SK-N-SH (cell line): Measurements from ENCODE around the gene C11orf42. TPM values are rescaled to one million over a fixed set of nuclear protein-coding genes. Genes with fewer than 3 reads are reported as not detected.

Experiments
- CTCF ChIA-PET: fragments of 300-600, 350-600 bp; formaldehyde crosslinking; extraction: SDS; loops from one replicate; lab custom pipeline; 2021; lab: Yijun Ruan, JAX
- POLR2A ChIA-PET: fragments of 350-600 bp; sonication (Branson Sonifier 250); formaldehyde crosslinking; extraction: SDS; loops from one replicate; lab custom pipeline; 2020; ENCODE audit warnings: antibody characterized with exemption, inconsistent platforms; lab: Yijun Ruan, JAX
- DNase-seq: peaks from one replicate; pipeline ENCODE4 v3.0.0; 2012
- H2AFZ ChIP-seq: fragments of 200-600 bp; sonication (generic); 2 replicates; pipeline ENCODE4 v1.8.1; 2016; ENCODE audit warnings: antibody characterized with exemption, mild to moderate bottlenecking, low read depth
- H3F3A ChIP-seq: fragments of 200-600 bp; sonication (generic); replicated peaks from 2 replicates; pipeline ENCODE3; 2016; ENCODE audit warnings: antibody characterized with exemption, mild to moderate bottlenecking; ENCODE audit not compliant: insufficient read depth
- H3K27ac ChIP-seq, 2 experiments: fragments of 200-500 bp in 1 of 2; fragments of 200-600 bp in 1 of 2; sonication (Bioruptor generic) in 1 of 2; sonication (generic), shearing (Covaris generic) in 1 of 2; 2 replicates each; pipeline versions ENCODE4 v1.5.1 to v1.6.1; 2014 to 2016; ENCODE audit warnings: low read depth in 2 of 2, inconsistent platforms in 1 of 2, low read length in 1 of 2, mild to moderate bottlenecking in 1 of 2, mixed read lengths in 1 of 2
- H3K27me3 ChIP-seq: fragments of 200-600 bp; sonication (generic), shearing (Covaris generic); 2 replicates; pipeline ENCODE4 v1.6.1; 2016; ENCODE audit warnings: mixed run types; ENCODE audit not compliant: insufficient read depth
- H3K36me3 ChIP-seq, 2 experiments: fragments of 200-500 bp in 1 of 2; fragments of 200-600 bp in 1 of 2; sonication (Bioruptor generic) in 1 of 2; sonication (generic) in 1 of 2; replicated peaks in 1 of 2; 2 replicates each; pipeline versions ENCODE3 to v1.5.1; 2014 to 2016; ENCODE audit warnings: low read length in 1 of 2, mild to moderate bottlenecking in 1 of 2; ENCODE audit not compliant: insufficient read depth in 2 of 2, control insufficient read depth in 1 of 2
- H3K4me1 ChIP-seq, 2 experiments: fragments of 200-500 bp in 1 of 2; fragments of 200-600 bp in 1 of 2; sonication (Bioruptor generic) in 1 of 2; sonication (generic), shearing (Covaris generic) in 1 of 2; 2 replicates each; pipeline versions ENCODE4 v1.5.1 to v1.6.1; 2014 to 2016; ENCODE audit warnings: low read depth in 1 of 2, low read length in 1 of 2, mixed run types in 1 of 2; ENCODE audit not compliant: insufficient read depth in 2 of 2, control insufficient read depth in 1 of 2
- H3K4me2 ChIP-seq: fragments of 200-600 bp; sonication (generic), shearing (Covaris generic); 2 replicates; pipeline ENCODE4 v1.6.1; 2017; ENCODE audit warnings: mixed run types
- H3K4me3 ChIP-seq, 2 experiments: fragments of 200-500 bp in 1 of 2; fragments of 200-600 bp in 1 of 2; sonication (Bioruptor generic) in 1 of 2; sonication (generic), shearing (Covaris generic) in 1 of 2; 2 replicates each; pipeline versions ENCODE4 v1.5.1 to v1.8.1; 2014 to 2016; ENCODE audit warnings: low read depth in 2 of 2, inconsistent platforms in 1 of 2, low read length in 1 of 2, mild to moderate bottlenecking in 1 of 2, mixed read lengths in 1 of 2, moderate library complexity in 1 of 2
- H3K79me2 ChIP-seq: fragments of 200-600 bp; sonication (generic); 2 replicates; pipeline ENCODE4 v1.8.1; 2017; ENCODE audit warnings: mild to moderate bottlenecking; ENCODE audit not compliant: insufficient read depth
- H3K9ac ChIP-seq: fragments of 200-600 bp; sonication (generic); 2 replicates; pipeline ENCODE4 v1.6.1; 2017; ENCODE audit warnings: mixed run types
- H3K9me2 ChIP-seq: fragments of 200-600 bp; sonication (generic); 2 replicates; pipeline ENCODE4 v1.6.1; 2017; ENCODE audit warnings: mixed run types
- H3K9me3 ChIP-seq: fragments of 200-600 bp; sonication (generic); 2 replicates; pipeline ENCODE4 v1.6.1; 2017; ENCODE audit warnings: mixed run types, mild to moderate bottlenecking, moderate library complexity
- H4K20me1 ChIP-seq: fragments of 200-600 bp; sonication (generic); 2 replicates; pipeline ENCODE4 v1.6.1; 2017; ENCODE audit warnings: mild to moderate bottlenecking, mixed run types; ENCODE audit not compliant: insufficient read depth
- ELF1 ChIP-seq: IDR thresholded peaks from 2 replicates; pipeline ENCODE4 v1.4.0; 2012
- EP300 ChIP-seq, 2 experiments: IDR thresholded peaks; 2 replicates each; pipeline versions ENCODE4 v1.4.0 to v1.6.1; 2012; ENCODE audit warnings: borderline replicate concordance in 1 of 2, low read depth in 1 of 2, low read length in 1 of 2
- EZH2phosphoT487 ChIP-seq: fragments of 200-600 bp; sonication (generic); IDR thresholded peaks from 2 replicates; pipeline ENCODE4 v1.6.1; 2017; ENCODE audit warnings: low read depth, mixed run types, mild to moderate bottlenecking, antibody characterized with exemption, moderate library complexity, borderline replicate concordance
- GABPA ChIP-seq: IDR thresholded peaks from 2 replicates; pipeline ENCODE4 v1.4.0; 2012; ENCODE audit warnings: low read depth, mild to moderate bottlenecking
- GATA2 ChIP-seq: sonication (generic); formaldehyde crosslinking; IDR thresholded peaks from 2 replicates; pipeline ENCODE4 v1.5.0; 2020; ENCODE audit warnings: mild to moderate bottlenecking, missing genetic modification reagents
- JUND ChIP-seq: IDR thresholded peaks from 2 replicates; pipeline ENCODE4 v1.4.0; 2012
- MAX ChIP-seq: IDR thresholded peaks from 2 replicates; pipeline ENCODE4 v1.4.0; 2012; ENCODE audit warnings: low read depth
- MEF2A ChIP-seq: IDR thresholded peaks from 2 replicates; pipeline ENCODE4 v1.4.0; 2012; ENCODE audit warnings: low read depth, borderline replicate concordance
- NFIC ChIP-seq: IDR thresholded peaks from 2 replicates; pipeline ENCODE4 v1.4.0; 2012; ENCODE audit warnings: borderline replicate concordance
- POLR2AphosphoS5 ChIP-seq: IDR thresholded peaks from 2 replicates; pipeline ENCODE4 v1.6.1; 2012; ENCODE audit warnings: low read depth, low read length
- RAD21 ChIP-seq: IDR thresholded peaks from 2 replicates; pipeline ENCODE4 v1.6.1; 2012; ENCODE audit warnings: mild to moderate bottlenecking, low read length
- REST ChIP-seq: IDR thresholded peaks from 2 replicates; pipeline ENCODE4 v1.6.1; 2012; ENCODE audit warnings: mild to moderate bottlenecking, low read depth, low read length, moderate library complexity
- RXRA ChIP-seq: IDR thresholded peaks from 2 replicates; pipeline ENCODE4 v1.4.0; 2012; ENCODE audit warnings: low read depth, mild to moderate bottlenecking, borderline replicate concordance
- SMC3 ChIP-seq: IDR thresholded peaks from 2 replicates; pipeline ENCODE4 v1.6.1; 2012; ENCODE audit warnings: low read depth, low read length, improper control_type of control experiment
- TAF1 ChIP-seq: IDR thresholded peaks from 2 replicates; pipeline ENCODE4 v1.6.1; 2012; ENCODE audit warnings: low read depth, mild to moderate bottlenecking, low read length, moderate library complexity, borderline replicate concordance
- TCF12 ChIP-seq: IDR thresholded peaks from 2 replicates; pipeline ENCODE4 v1.4.0; 2012
- TEAD4 ChIP-seq: IDR thresholded peaks from 2 replicates; pipeline ENCODE4 v1.4.0; 2012; ENCODE audit warnings: mild to moderate bottlenecking, borderline replicate concordance; ENCODE audit not compliant: insufficient read depth
- YY1 ChIP-seq: IDR thresholded peaks from 2 replicates; pipeline ENCODE4 v1.4.0; 2012; ENCODE audit warnings: low read depth, mild to moderate bottlenecking
- WGBS: methylation state at CpG from one replicate; pipeline ENCODE4 v1.1.6; 2017; ENCODE audit warnings: low lambda C conversion rate; 5-methylcytosine and 5-hydroxymethylcytosine counted together
- polyA plus RNA-seq, 3 experiments: library from polyadenylated mRNA; depleted of rRNA; stranded (reverse); fragments of >200 nt; gene quantifications; 2 replicates each; pipeline ENCODE4 v1.2.3, GENCODE V29; 2012
- TF ChIP-seq, protein P1 (sequence below): IDR thresholded peaks from 2 replicates; pipeline ENCODE4 v1.4.0; 2012; ENCODE audit warnings: low read depth, borderline replicate concordance
- TF ChIP-seq, protein P2 (sequence below): IDR thresholded peaks from 2 replicates; pipeline ENCODE4; 2012
- TF ChIP-seq, protein P3 (sequence below): fragments of 150-350 bp; IDR thresholded peaks from 2 replicates; pipeline ENCODE4 v1.6.1; 2016; ENCODE audit warnings: mild to moderate bottlenecking, low read depth, low read length

C11orf42 gene
- polyA plus RNA-seq, 1 of the 3 experiments (the other 2 are of a cell fraction) = not detected

GRCh38 chr11:6225896-6226295 lies 20.5 kb downstream of the C11orf42 start (continued):
- TF ChIP-seq EP300 (IDR thresholded peaks at IDR 0.05; ENCODE audit: borderline replicate concordance in 1 of 2, low read depth in 1 of 2, low read length in 1 of 2) (no peak), YY1 (no peak), JUND (no peak), NFIC (no peak)

- Histone ChIP-seq H3K36me3 (peaks cover 0 to 12% of the 10 kb centered on the region in 2 experiments), H3K4me1 (peaks cover 0 to under 1% of the 10 kb centered on the region in 2 experiments; a peak in 1 of 4 replicates), H3K27me3 (no peaks in the 10 kb centered on the region), H3K27ac (no peak overlapping the region)
- TF ChIP-seq RXRA = no peak
- no peak for TF ChIP-seq SMC3
- no peak for TF ChIP-seq EP300 (IDR thresholded peaks at IDR 0.05; ENCODE audit: borderline replicate concordance in 1 of 2, low read depth in 1 of 2, low read length in 1 of 2)
- no peak for TF ChIP-seq TCF12
- TF ChIP-seq POLR2AphosphoS5 = no peak
- TF ChIP-seq TAF1 = no peak
- no peak for TF ChIP-seq GATA2
- no peak for TF ChIP-seq MEF2A
- TF ChIP-seq RAD21 = no peak
- no peak for TF ChIP-seq MAX
- no peak for TF ChIP-seq TEAD4
- no peak for TF ChIP-seq GABPA
- TF ChIP-seq, protein P1, sequence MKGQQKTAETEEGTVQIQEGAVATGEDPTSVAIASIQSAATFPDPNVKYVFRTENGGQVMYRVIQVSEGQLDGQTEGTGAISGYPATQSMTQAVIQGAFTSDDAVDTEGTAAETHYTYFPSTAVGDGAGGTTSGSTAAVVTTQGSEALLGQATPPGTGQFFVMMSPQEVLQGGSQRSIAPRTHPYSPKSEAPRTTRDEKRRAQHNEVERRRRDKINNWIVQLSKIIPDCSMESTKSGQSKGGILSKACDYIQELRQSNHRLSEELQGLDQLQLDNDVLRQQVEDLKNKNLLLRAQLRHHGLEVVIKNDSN = no peak
- TF ChIP-seq YY1 = no peak
- no peak for TF ChIP-seq EZH2phosphoT487
- TF ChIP-seq, all 33 proteins: peak for 0
- Histone ChIP-seq H3K4me3 (no peak overlapping the region), H3K9me3 (no peaks in the 10 kb centered on the region), H3K79me2 (peaks cover 71% of the 10 kb centered on the region), H2AFZ (no peak overlapping the region), H3K9ac (no peak overlapping the region), H4K20me1 (peaks cover 29% of the 10 kb centered on the region; the same call in 1 of the 2 replicates), H3K4me2 (no peak overlapping the region), H3K9me2 (no peaks in the 10 kb centered on the region), H3F3A (no peaks in the 10 kb centered on the region)
- 51% methylated on average over 3 of the region's 3 CpGs for WGBS
- ChIA-PET POLR2A (no interaction called here), CTCF (interaction anchor here (0.6 to 1.2 kb wide), 2 partner anchors 12 to 22 kb away, joined by 3 read pairs; no protein-coding TSS in a partner anchor)
- DNase-seq = no peak
Measured at GRCh38 chr11:6228520-6228919, 23.2 kb downstream of the C11orf42 start.

- Histone ChIP-seq H3K4me1 (peaks cover 0 to 5% of the 10 kb centered on the region in 2 experiments; a peak in 1 of 4 replicates), H3K27ac (no peak overlapping the region), H3K9me3 (no peaks in the 10 kb centered on the region), H3K79me2 (peaks cover 79% of the 10 kb centered on the region), H3K4me2 (no peak overlapping the region), H3K9ac (no peak overlapping the region), H3K27me3 (no peaks in the 10 kb centered on the region), H3K4me3 (no peak overlapping the region), H4K20me1 (peaks cover 29% of the 10 kb centered on the region; the same call in 1 of the 2 replicates), H2AFZ (no peak overlapping the region), H3K9me2 (no peaks in the 10 kb centered on the region), H3F3A (no peaks in the 10 kb centered on the region), H3K36me3 (peaks cover 0 to 2% of the 10 kb centered on the region in 2 experiments)
- WGBS = 79% methylated on average over 2 of the region's 2 CpGs
- no peak for DNase-seq
- ChIA-PET CTCF (interaction anchor here (1.2 to 1.5 kb wide), 3 partner anchors 13 to 1049 kb away, joined by 3 to 4 read pairs (median 4); no protein-coding TSS in a partner anchor), POLR2A (no interaction called here)
- TF ChIP-seq, protein P2, sequence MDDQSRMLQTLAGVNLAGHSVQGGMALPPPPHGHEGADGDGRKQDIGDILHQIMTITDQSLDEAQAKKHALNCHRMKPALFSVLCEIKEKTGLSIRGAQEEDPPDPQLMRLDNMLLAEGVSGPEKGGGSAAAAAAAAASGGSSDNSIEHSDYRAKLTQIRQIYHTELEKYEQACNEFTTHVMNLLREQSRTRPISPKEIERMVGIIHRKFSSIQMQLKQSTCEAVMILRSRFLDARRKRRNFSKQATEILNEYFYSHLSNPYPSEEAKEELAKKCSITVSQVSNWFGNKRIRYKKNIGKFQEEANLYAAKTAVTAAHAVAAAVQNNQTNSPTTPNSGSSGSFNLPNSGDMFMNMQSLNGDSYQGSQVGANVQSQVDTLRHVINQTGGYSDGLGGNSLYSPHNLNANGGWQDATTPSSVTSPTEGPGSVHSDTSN = no peak
- TF ChIP-seq, protein P3, sequence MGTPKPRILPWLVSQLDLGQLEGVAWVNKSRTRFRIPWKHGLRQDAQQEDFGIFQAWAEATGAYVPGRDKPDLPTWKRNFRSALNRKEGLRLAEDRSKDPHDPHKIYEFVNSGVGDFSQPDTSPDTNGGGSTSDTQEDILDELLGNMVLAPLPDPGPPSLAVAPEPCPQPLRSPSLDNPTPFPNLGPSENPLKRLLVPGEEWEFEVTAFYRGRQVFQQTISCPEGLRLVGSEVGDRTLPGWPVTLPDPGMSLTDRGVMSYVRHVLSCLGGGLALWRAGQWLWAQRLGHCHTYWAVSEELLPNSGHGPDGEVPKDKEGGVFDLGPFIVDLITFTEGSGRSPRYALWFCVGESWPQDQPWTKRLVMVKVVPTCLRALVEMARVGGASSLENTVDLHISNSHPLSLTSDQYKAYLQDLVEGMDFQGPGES = no peak
- TF ChIP-seq ELF1 (no peak), REST (no peak), MEF2A (no peak)
Measured at GRCh38 chr11:6229911-6230310, 24.6 kb downstream of the C11orf42 start.
